Uterus (tissue), 2 donors: ENCODE data around the gene UBIAD1.

Experiments used
- CTCF ChIP-seq, 4 experiments: fragments of 200-600 bp in 2 of 4; fragments of 450-650 bp in 2 of 4; sonication (generic) in 2 of 4; IDR thresholded peaks; one replicate each; pipeline ENCODE4 v1.5.1; 2016 to 2019; ENCODE audit warnings: antibody characterized with exemption in 4 of 4, mild to moderate bottlenecking in 2 of 4, moderate library complexity in 1 of 4
- POLR2A ChIP-seq, 2 donors: fragments of 450-650 bp; IDR thresholded peaks; one replicate each; pipeline ENCODE4 v1.6.1; 2016; ENCODE audit warnings: antibody characterized with exemption in 2 of 2, mild to moderate bottlenecking in 1 of 2, moderate library complexity in 1 of 2

- TF ChIP-seq CTCF (IDR thresholded peaks at IDR 0.05) (no peak), POLR2A (IDR thresholded peaks at IDR 0.05) (no peak)
Observed at GRCh38 chr1:11281518-11282331, 8.7 kb downstream of the UBIAD1 start.
